Measurements from ENCODE around the gene PRIM2. TPM values are rescaled to one million over a fixed set of nuclear protein-coding genes. Genes with fewer than 3 reads are reported as not detected.
A peak's percentile ranks its signal among the peaks of the same experiment; 100 is the strongest.
"Not testable (repeated sequence)": the region's sequence is repeated elsewhere in the genome, so short reads cannot be mapped to it uniquely, and the experiment has no call there.

PRIM2 gene
- polyA plus RNA-seq, 6 donors from 2014 or later: 3.8 to 11.4 (median 8.8) TPM

DNA sequence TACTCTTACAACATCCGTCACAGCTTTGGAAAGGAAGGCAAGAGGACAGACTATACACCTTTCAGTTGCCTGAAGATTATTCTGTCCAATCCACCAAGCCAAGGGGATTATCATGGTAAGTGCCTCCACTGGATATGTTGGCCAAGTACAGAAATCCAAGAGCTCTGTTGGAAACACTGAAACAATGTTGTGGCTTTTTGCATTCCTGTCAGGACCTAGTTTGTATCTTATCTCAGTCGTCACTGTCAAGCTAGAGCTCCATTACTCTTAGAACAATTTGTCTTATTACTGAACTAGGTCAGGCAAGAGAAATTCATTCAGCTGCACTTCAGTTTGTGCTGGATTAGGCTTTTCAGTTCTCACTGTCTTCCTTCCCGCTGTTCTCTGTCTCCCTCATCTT, 283.7 kb downstream of the PRIM2 start:
- ATAC-seq (ENCODE audit: low read depth in 2 of 2); H3K9me3 Mint-ChIP-seq; DNase-seq; H3K27me3 Mint-ChIP-seq; H3K36me3 Mint-ChIP-seq; H3K4me1 Mint-ChIP-seq; H3K27ac Mint-ChIP-seq; H3K4me3 Mint-ChIP-seq: not testable (repeated sequence)

DNA sequence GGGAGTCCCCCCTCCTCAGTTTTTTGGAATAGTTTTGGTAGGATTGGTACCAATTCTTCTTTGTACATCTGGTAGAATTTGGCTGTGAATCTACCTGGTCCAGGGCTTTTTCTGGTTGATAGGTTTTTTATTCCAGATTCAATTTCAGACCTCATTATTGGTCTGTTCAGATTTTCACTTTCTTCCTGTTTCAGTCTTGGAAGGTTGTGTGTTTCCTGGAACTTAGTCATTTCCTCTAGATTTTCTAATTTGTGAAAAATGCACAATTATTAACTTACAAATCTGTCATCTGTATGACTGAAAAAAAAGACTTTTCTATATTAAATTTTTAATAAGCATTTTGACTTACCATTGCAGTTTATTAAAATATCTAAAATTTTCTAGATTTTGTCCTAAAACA, 287.9 kb downstream of the PRIM2 start:
- not testable (repeated sequence) for ATAC-seq (ENCODE audit: low read depth in 2 of 2); H3K27ac Mint-ChIP-seq; H3K27me3 Mint-ChIP-seq; H3K9me3 Mint-ChIP-seq; H3K4me1 Mint-ChIP-seq; H3K4me3 Mint-ChIP-seq; DNase-seq
- peaks cover 17 to 32% of the 10 kb centered on the region in 2 donors for H3K36me3 Mint-ChIP-seq

DNA sequence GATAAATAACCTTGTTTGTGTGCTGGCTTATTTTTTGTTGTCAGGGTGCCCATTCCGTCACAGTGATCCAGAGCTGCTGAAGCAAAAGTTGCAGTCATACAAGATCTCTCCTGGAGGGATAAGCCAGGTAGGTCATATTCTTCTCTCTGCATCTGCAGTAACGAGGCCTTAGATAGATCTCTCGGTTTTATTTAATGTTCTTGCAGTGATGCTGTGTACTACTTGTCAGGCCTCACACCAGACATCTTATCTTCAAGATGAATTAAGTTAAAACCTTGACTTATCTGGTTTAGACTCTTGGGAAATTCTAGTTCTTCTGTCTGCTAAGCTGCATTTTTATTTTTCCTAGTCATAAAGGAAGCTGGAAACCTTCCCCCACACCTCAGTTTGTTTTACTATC, 288.9 kb downstream of the PRIM2 start:
- H3K27me3 Mint-ChIP-seq; H3K9me3 Mint-ChIP-seq; H3K27ac Mint-ChIP-seq; H3K4me3 Mint-ChIP-seq; H3K4me1 Mint-ChIP-seq; DNase-seq; ATAC-seq (ENCODE audit: low read depth in 2 of 2): not testable (repeated sequence)
- H3K36me3 Mint-ChIP-seq: peaks cover 17 to 32% of the 10 kb centered on the region in 2 donors

- not testable (repeated sequence) for H3K4me1 Mint-ChIP-seq; H3K27me3 Mint-ChIP-seq; H3K4me3 Mint-ChIP-seq; DNase-seq; H3K27ac Mint-ChIP-seq; ATAC-seq (ENCODE audit: low read depth in 2 of 2); H3K9me3 Mint-ChIP-seq
- H3K36me3 Mint-ChIP-seq: peaks cover 14 to 24% of the 10 kb centered on the region in 2 donors
These were observed 293.2 kb downstream of the PRIM2 start for GRCh38 chr6:57610612-57611011.

DNA sequence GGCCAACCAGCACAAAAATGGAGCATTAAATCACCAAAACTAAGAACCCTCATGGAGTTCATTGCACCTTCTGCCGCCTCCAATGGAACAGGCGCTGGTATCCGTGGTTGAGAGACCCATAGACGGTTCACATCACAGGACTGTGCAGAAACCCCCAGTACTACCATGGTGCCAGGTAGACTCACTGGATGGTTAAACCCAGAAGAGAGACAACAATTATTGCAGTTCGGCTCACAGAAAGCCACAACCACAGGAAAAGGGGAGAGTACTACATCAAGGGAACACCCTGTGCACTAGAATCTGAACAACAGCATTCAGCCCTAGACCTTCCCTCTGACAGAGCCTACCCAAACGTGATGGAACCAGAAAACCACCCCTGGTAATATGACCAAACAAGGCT, 301.5 kb downstream of the PRIM2 start:
- H3K9me3 Mint-ChIP-seq; H3K36me3 Mint-ChIP-seq; ATAC-seq (ENCODE audit: low read depth in 2 of 2); H3K4me3 Mint-ChIP-seq; H3K4me1 Mint-ChIP-seq; DNase-seq; H3K27me3 Mint-ChIP-seq: not testable (repeated sequence)
- peak overlapping the region in 2 of 6 donors; percentile 24 to 54 for H3K27ac Mint-ChIP-seq

DNA sequence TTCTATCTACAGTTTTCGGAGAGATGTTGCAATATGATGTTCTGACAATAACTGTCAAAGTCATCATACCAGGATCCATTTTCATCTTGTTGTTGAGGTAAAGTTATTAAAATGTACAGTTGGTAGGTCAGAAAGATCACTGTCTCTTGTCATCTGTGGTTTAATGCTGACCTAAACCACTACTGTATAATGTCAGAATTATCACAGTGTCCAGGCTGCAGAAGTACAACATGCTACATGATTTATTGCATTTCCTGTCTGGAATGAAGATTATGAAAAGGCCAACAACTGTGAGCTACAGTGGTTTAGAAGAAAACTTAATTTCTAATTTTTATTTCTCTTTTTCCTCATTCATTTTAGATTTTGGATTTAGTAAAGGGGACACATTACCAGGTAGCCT, 314.3 kb downstream of the PRIM2 start:
- H3K27me3 Mint-ChIP-seq; H3K27ac Mint-ChIP-seq; H3K4me1 Mint-ChIP-seq; H3K9me3 Mint-ChIP-seq; ATAC-seq (ENCODE audit: low read depth in 2 of 2); H3K4me3 Mint-ChIP-seq; DNase-seq: not testable (repeated sequence)
- peaks cover 9 to 11% of the 10 kb centered on the region in 2 donors for H3K36me3 Mint-ChIP-seq

- not testable (repeated sequence) for H3K27ac Mint-ChIP-seq; DNase-seq; H3K36me3 Mint-ChIP-seq; H3K9me3 Mint-ChIP-seq; H3K4me1 Mint-ChIP-seq; H3K4me3 Mint-ChIP-seq; H3K27me3 Mint-ChIP-seq; ATAC-seq (ENCODE audit: low read depth in 2 of 2)
These were observed 341.1 kb downstream of the PRIM2 start for GRCh38 chr6:57658526-57658925.

DNA sequence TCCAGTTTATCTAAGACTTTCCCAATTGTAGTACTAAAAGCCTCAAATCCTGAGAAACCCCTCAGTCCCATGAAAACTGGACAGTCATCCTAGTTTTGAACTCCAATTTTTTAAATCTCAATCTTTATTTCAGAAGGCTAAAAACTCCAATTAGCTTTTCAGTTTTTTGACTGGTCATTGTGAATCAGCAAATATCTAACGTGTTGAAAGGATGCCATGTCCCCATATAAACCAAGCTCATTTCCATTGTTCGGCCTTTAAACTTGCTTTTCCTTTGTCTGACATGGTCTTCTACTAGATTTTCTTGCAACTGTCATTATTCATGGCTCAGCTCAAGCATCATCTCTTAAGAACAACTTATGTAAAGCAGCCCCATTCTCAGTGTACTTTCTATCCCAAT, 342.4 kb downstream of the PRIM2 start:
- not testable (repeated sequence) for H3K4me1 Mint-ChIP-seq; ATAC-seq (ENCODE audit: low read depth in 2 of 2); H3K9me3 Mint-ChIP-seq; H3K4me3 Mint-ChIP-seq; DNase-seq; H3K27me3 Mint-ChIP-seq; H3K36me3 Mint-ChIP-seq; H3K27ac Mint-ChIP-seq

GRCh38 chr6:57660940-57661339, 343.5 kb downstream of the PRIM2 start:
- ATAC-seq (ENCODE audit: low read depth in 2 of 2); H3K27me3 Mint-ChIP-seq; H3K9me3 Mint-ChIP-seq; H3K27ac Mint-ChIP-seq; H3K4me1 Mint-ChIP-seq; H3K36me3 Mint-ChIP-seq; H3K4me3 Mint-ChIP-seq; DNase-seq: not testable (repeated sequence)

GRCh38 chr6:57668108-57668507, 350.7 kb downstream of the PRIM2 start:
- not testable (repeated sequence) for H3K4me3 Mint-ChIP-seq; H3K36me3 Mint-ChIP-seq; ATAC-seq (ENCODE audit: low read depth in 2 of 2); H3K27me3 Mint-ChIP-seq; H3K9me3 Mint-ChIP-seq; H3K4me1 Mint-ChIP-seq; H3K27ac Mint-ChIP-seq; DNase-seq

DNA sequence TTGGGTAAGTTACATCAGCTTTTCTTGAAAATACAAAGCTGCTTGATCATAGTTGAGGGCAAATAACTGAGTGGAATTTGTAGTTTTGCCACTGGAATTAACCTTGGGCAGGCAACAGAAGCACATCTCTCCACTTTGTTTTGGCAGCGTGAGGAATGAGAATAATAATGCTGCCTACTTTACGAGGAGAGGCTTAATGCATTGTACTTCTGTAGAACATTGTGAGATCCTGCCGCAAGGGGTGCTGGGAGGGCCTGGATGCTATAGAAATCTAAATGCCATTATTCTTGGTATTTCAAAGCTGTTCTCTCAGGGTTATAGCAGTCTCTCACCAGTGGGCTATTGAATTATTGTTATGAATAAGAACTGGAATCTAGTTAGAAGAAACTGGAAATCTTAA, 353.8 kb downstream of the PRIM2 start:
- ATAC-seq (ENCODE audit: low read depth in 2 of 2): not testable (repeated sequence)

DNA sequence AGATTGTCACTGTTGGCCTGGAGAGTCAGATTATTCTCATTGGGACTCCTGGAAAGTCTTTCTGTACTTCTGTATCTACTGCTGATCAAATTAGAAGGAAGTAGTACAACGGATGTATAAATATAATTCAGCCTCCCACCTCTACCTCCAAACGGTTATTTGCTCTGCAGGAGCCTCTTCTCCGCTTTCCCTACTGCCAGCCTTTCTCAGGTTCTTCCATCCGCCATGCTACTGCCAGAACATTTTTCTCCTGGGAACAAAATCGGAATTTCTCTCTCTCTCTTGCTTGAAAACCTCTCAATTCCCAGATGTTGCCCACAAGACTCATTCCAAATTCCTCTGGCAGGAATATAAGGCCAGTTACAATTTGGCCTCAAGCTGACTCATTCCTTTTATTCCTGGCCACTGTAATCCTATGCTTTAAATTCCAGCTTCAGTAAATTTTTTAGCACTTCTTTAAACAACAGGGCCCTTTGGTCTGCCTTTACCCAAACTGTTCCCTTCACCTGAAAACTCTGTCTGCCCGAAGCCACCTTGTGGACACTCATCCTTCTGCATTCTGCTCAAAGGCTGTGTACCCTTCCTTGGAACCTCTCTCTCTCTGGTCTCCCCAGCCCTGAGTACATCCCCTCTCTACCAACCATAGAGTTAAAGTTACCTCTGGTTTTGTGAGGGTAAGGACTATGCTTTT, 354.7 kb downstream of the PRIM2 start:
- H3K4me3 Mint-ChIP-seq; H3K36me3 Mint-ChIP-seq; H3K4me1 Mint-ChIP-seq; ATAC-seq (ENCODE audit: low read depth in 2 of 2); DNase-seq: not testable (repeated sequence)
- Mint-ChIP-seq H3K9me3 (peaks cover 0 to 11% (median 1%) of the 10 kb centered on the region in 7 donors), H3K27ac (peak overlapping the region in 1 of 6 donors; percentile 59), H3K27me3 (peaks cover 6 to 14% (median 10%) of the 10 kb centered on the region in 3 donors)

More for the DNA sequence above, 353.8 kb downstream of the PRIM2 start:
- not testable (repeated sequence) for H3K4me1 Mint-ChIP-seq, H3K4me3 Mint-ChIP-seq, H3K36me3 Mint-ChIP-seq, DNase-seq, H3K9me3 Mint-ChIP-seq, H3K27ac Mint-ChIP-seq
- H3K27me3 Mint-ChIP-seq: peaks cover 6 to 14% (median 10%) of the 10 kb centered on the region in 3 donors

DNA sequence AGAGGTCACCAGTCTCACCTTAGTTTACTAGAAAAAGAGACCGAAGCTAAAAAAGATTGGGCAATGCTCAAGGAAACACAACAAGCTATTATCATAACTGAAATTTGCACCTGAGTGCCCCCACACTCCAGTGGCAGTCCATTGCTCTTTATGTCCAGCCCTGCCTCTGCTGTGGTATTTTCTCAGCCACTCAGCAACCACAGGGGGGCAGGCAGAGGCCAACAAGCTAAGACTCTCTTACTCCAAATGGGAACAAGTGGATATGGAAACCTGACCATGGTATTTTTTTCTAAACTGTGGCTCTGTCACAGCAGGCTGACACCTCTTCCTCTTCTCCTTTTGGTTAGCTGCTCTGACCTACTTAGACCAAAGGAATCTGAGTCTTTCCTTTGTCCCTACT, 355.9 kb downstream of the PRIM2 start:
- not testable (repeated sequence) for H3K4me1 Mint-ChIP-seq; H3K36me3 Mint-ChIP-seq; DNase-seq; H3K4me3 Mint-ChIP-seq; ATAC-seq (ENCODE audit: low read depth in 2 of 2)
- Mint-ChIP-seq H3K27ac (peak overlapping the region in 1 of 6 donors; percentile 39), H3K9me3 (peaks cover 0 to 12% (median 2%) of the 10 kb centered on the region in 7 donors), H3K27me3 (peaks cover 6 to 14% (median 10%) of the 10 kb centered on the region in 3 donors)

DNA sequence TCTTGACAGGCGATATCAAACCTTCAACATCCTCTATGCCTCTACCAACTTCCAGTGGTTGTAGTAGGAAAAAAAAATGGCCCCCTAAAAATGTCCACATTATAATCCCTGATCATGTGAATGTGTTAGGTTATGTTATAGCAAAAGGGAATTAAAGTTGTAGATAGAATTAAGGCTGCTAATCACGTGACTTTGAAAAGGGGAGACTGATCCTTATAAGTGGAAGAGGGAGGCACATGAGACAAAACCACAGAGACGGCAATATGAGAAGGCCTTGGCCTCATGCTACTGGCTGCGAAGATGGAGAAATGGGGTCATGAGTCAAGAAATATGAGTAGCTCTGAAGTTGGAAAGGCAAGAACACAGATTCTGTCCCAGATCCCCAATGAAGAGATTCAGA, 358.0 kb downstream of the PRIM2 start:
- ATAC-seq (ENCODE audit: low read depth in 2 of 2); H3K27ac Mint-ChIP-seq; H3K4me1 Mint-ChIP-seq; DNase-seq; H3K36me3 Mint-ChIP-seq; H3K4me3 Mint-ChIP-seq: not testable (repeated sequence)
- H3K9me3 Mint-ChIP-seq: peaks cover 0 to 12% (median 3%) of the 10 kb centered on the region in 7 donors
- H3K27me3 Mint-ChIP-seq: peaks cover 6 to 14% (median 10%) of the 10 kb centered on the region in 3 donors
